PC-9 (cell line): ENCODE results near the gene TFF2.

Source experiments
- EZH2 ChIP-seq: fragments of 200-600 bp; sonication (generic); IDR thresholded peaks from 2 replicates; pipeline ENCODE4 v1.8.0; 2017; ENCODE audit warnings: antibody characterized with exemption, low read depth
- TF ChIP-seq, protein P1 (sequence below): fragments of 200-600 bp; sonication (generic); conservative IDR thresholded peaks from 2 replicates; pipeline ENCODE4 v1.6.1; 2017; ENCODE audit warnings: mixed run types, antibody characterized with exemption, mild to moderate bottlenecking, moderate library complexity

DNA sequence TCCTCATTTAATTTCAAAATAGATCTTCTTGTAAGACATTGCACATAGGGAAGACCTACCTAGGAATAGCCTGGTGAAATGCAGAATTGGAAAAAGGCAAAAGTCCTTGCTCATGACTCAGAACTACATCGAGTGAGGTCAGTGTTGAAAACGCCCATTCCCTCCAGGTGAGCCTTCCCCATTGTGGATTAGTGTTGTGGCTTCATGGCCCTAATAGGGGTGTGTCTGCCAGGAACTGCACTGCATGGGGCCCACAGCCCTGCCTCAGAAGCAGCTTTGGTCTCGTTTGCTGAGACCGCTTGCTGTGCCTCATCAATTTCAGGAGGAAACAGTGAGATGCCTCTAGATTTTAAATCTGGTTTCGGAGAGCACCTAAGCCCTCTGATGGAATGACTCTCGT lies 52.6 kb downstream of the TFF2 start:
- TF ChIP-seq, protein P1, sequence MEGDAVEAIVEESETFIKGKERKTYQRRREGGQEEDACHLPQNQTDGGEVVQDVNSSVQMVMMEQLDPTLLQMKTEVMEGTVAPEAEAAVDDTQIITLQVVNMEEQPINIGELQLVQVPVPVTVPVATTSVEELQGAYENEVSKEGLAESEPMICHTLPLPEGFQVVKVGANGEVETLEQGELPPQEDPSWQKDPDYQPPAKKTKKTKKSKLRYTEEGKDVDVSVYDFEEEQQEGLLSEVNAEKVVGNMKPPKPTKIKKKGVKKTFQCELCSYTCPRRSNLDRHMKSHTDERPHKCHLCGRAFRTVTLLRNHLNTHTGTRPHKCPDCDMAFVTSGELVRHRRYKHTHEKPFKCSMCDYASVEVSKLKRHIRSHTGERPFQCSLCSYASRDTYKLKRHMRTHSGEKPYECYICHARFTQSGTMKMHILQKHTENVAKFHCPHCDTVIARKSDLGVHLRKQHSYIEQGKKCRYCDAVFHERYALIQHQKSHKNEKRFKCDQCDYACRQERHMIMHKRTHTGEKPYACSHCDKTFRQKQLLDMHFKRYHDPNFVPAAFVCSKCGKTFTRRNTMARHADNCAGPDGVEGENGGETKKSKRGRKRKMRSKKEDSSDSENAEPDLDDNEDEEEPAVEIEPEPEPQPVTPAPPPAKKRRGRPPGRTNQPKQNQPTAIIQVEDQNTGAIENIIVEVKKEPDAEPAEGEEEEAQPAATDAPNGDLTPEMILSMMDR = no peak
- TF ChIP-seq EZH2 = no peak
